HG03064 (cell line): ENCODE data around the gene PRCP.
A peak's percentile ranks its signal among the peaks of the same experiment; 100 is the strongest.

Source experiments
- ATAC-seq: cut with Tn5 transposase; IDR thresholded peaks from one replicate; pipeline ENCODE4 v1.9.1; 2021; ENCODE audit warnings: low read depth; ENCODE audit not compliant: unreplicated experiment

Gene PRCP

GRCh38 chr11:82908311-82908710 is 8.1 kb upstream of the PRCP start:
- ATAC-seq, result no peak

GRCh38 chr11:82907371-82907770 is 7.1 kb upstream of the PRCP start:
- no peak for ATAC-seq

- ATAC-seq, result no peak
Observed at GRCh38 chr11:82906931-82907330, 6.7 kb upstream of the PRCP start.

- ATAC-seq, result no peak
Observed at GRCh38 chr11:82906236-82906635, 6.0 kb upstream of the PRCP start.

- ATAC-seq, result no peak
Observed at GRCh38 chr11:82903843-82904586, 3.8 kb upstream of the PRCP start.

- ATAC-seq, result no peak
Observed at GRCh38 chr11:82902880-82903279, 2.6 kb upstream of the PRCP start.

- ATAC-seq, result no peak
Observed at GRCh38 chr11:82901922-82902485, 1.8 kb upstream of the PRCP start.

GRCh38 chr11:82901165-82901921 is 1.1 kb upstream of the PRCP start, which contains the start of gene DDIAS:
Gene DDIAS (plus strand): TSS chr11:82901736. CDS start chr11:82914739, 13,003 bp downstream.
- peak; percentile 64 for ATAC-seq

- ATAC-seq, result no peak
Observed at GRCh38 chr11:82899957-82900276, 313 bp downstream of the PRCP start.

- no peak for ATAC-seq
Observed at GRCh38 chr11:82899186-82899820, 927 bp downstream of the PRCP start.

GRCh38 chr11:82898241-82898640 is 2.0 kb downstream of the PRCP start:
- ATAC-seq, result no peak

GRCh38 chr11:82896183-82896582 is 4.0 kb downstream of the PRCP start:
- ATAC-seq, result no peak

GRCh38 chr11:82895437-82896091 is 4.7 kb downstream of the PRCP start:
- no peak for ATAC-seq

GRCh38 chr11:82892611-82893169 is 7.5 kb downstream of the PRCP start:
- ATAC-seq, result no peak

GRCh38 chr11:82890936-82891335 is 9.3 kb downstream of the PRCP start:
- ATAC-seq, result no peak

- ATAC-seq, result no peak
Observed at GRCh38 chr11:82890002-82890341, 10.3 kb downstream of the PRCP start.

- no peak for ATAC-seq
Observed at GRCh38 chr11:82889133-82890001, 10.9 kb downstream of the PRCP start.

GRCh38 chr11:82883853-82884252 is 16.4 kb downstream of the PRCP start:
- ATAC-seq, result no peak

GRCh38 chr11:82874646-82875523 is 25.3 kb downstream of the PRCP start:
- ATAC-seq, result no peak
